Neural cell (in vitro differentiated cells): Measurements from ENCODE around the gene IL1RAPL2. TPM values are rescaled to one million over a fixed set of nuclear protein-coding genes. Genes with fewer than 3 reads are reported as not detected.

Experiments
- H2AFZ ChIP-seq: fragments of 200-600, 300-800 bp; sonication (generic), shearing (Covaris generic); 2 replicates; pipeline ENCODE4 v1.6.0; 2014; ENCODE audit warnings: low read depth, mild to moderate bottlenecking, antibody characterized with exemption, low read length, moderate library complexity
- H3F3A ChIP-seq: fragments of 200-600 bp; shearing (Covaris generic); 2 replicates; pipeline ENCODE4 v1.6.1; 2016; ENCODE audit warnings: mild to moderate bottlenecking, moderate library complexity, mixed read lengths, antibody characterized with exemption, low read length; ENCODE audit not compliant: insufficient read depth, poor library complexity, severe bottlenecking
- H3K27ac ChIP-seq: fragments of 200-600, 300-800 bp; sonication (generic), shearing (Covaris generic); 2 replicates; pipeline ENCODE4 v1.5.1; 2014; ENCODE audit warnings: mild to moderate bottlenecking, low read length, moderate library complexity
- H3K27me3 ChIP-seq: fragments of 300-800, 200-600 bp; sonication (generic), shearing (Covaris generic); 2 replicates; pipeline ENCODE4 v1.6.0; 2014; ENCODE audit warnings: mild to moderate bottlenecking, low read depth, low read length, moderate library complexity; ENCODE audit not compliant: insufficient read depth
- H3K36me3 ChIP-seq: fragments of 300-800, 200-600 bp; sonication (generic), shearing (Covaris generic); 2 replicates; pipeline ENCODE4 v1.5.1; 2014; ENCODE audit warnings: mild to moderate bottlenecking, antibody characterized with exemption, low read length, moderate library complexity; ENCODE audit not compliant: insufficient read depth
- H3K4me2 ChIP-seq: fragments of 300-800, 200-600 bp; sonication (generic), shearing (Covaris generic); 2 replicates; pipeline ENCODE4 v1.6.0; 2014; ENCODE audit warnings: mild to moderate bottlenecking, low read length
- H3K4me3 ChIP-seq: fragments of 300-800, 200-600 bp; sonication (generic), shearing (Covaris generic); 2 replicates; pipeline ENCODE4 v1.5.1; 2014; ENCODE audit warnings: mild to moderate bottlenecking, low read length, moderate library complexity
- H3K79me2 ChIP-seq: fragments of 200-600 bp; shearing (Covaris generic); replicated peaks from 2 replicates; pipeline ENCODE4 v1.6.0; 2014; ENCODE audit warnings: mild to moderate bottlenecking, low read length, moderate library complexity; ENCODE audit not compliant: insufficient read depth
- H3K9ac ChIP-seq: fragments of 300-800, 200-600 bp; sonication (generic), shearing (Covaris generic); 2 replicates; pipeline ENCODE4 v1.6.1; 2016; ENCODE audit warnings: mild to moderate bottlenecking, low read length, mixed read lengths
- H3K9me2 ChIP-seq: fragments of 200-600 bp; shearing (Covaris generic); 2 replicates; pipeline ENCODE4 v1.6.1; 2016; ENCODE audit warnings: mild to moderate bottlenecking, low read length, mixed read lengths; ENCODE audit not compliant: insufficient read depth
- H3K9me3 ChIP-seq: fragments of 200-600, 300-800 bp; sonication (generic), shearing (Covaris generic); 2 replicates; pipeline ENCODE4 v1.6.1; 2016; ENCODE audit warnings: mild to moderate bottlenecking, mixed run types, low read length, moderate library complexity, mixed read lengths
- H4K20me1 ChIP-seq: fragments of 200-600 bp; shearing (Covaris generic); 2 replicates; pipeline ENCODE4 v1.6.1; 2016; ENCODE audit warnings: mild to moderate bottlenecking, mixed run types; ENCODE audit not compliant: insufficient read depth
- EP300 ChIP-seq: fragments of 450-650 bp; conservative IDR thresholded peaks from 2 replicates; pipeline ENCODE4 v1.6.1; 2014; ENCODE audit warnings: antibody characterized with exemption, mild to moderate bottlenecking, moderate library complexity; ENCODE audit not compliant: poor library complexity, severe bottlenecking
- EZH2 ChIP-seq: fragments of 200-600, 300-800 bp; shearing (Covaris generic), sonication (generic); IDR thresholded peaks from 2 replicates; pipeline ENCODE4 v1.6.1; 2014; ENCODE audit warnings: antibody characterized with exemption, low read length, borderline replicate concordance, mild to moderate bottlenecking; ENCODE audit not compliant: insufficient read depth, poor library complexity, severe bottlenecking
- MXI1 ChIP-seq: fragments of 450-650 bp; conservative IDR thresholded peaks from 2 replicates; pipeline ENCODE4 v1.6.1; 2014; ENCODE audit warnings: antibody characterized with exemption, mild to moderate bottlenecking; ENCODE audit not compliant: poor library complexity, severe bottlenecking
- POLR2AphosphoS5 ChIP-seq: IDR thresholded peaks from 2 replicates; pipeline ENCODE4 v1.6.1; 2012
- RAD21 ChIP-seq: fragments of 450-650 bp; conservative IDR thresholded peaks from 2 replicates; pipeline ENCODE4 v1.6.1; 2014; ENCODE audit warnings: antibody characterized with exemption, mild to moderate bottlenecking, moderate library complexity
- SMC3 ChIP-seq: fragments of 450-650 bp; conservative IDR thresholded peaks from 2 replicates; pipeline ENCODE4 v1.6.1; 2014; ENCODE audit warnings: antibody characterized with exemption, mild to moderate bottlenecking, moderate library complexity; ENCODE audit not compliant: poor library complexity
- TAF1 ChIP-seq: IDR thresholded peaks from 2 replicates; pipeline ENCODE4 v1.6.1; 2012; ENCODE audit warnings: low read depth
- polyA plus RNA-seq: library from polyadenylated mRNA; depleted of rRNA; stranded (reverse); fragments of >200 nt; gene quantifications from 2 replicates; pipeline ENCODE4 v1.2.3, GENCODE V29; 2014
- TF ChIP-seq, protein P1 (sequence below): fragments of 450-650 bp; IDR thresholded peaks from 2 replicates; pipeline ENCODE4 v1.5.1; 2014; ENCODE audit warnings: antibody characterized with exemption, mild to moderate bottlenecking, moderate library complexity; ENCODE audit not compliant: poor library complexity, severe bottlenecking
- TF ChIP-seq, protein P2 (sequence below): IDR thresholded peaks from 2 replicates; pipeline ENCODE4 v1.6.1; 2012; ENCODE audit warnings: borderline replicate concordance

The IL1RAPL2 gene
- polyA plus RNA-seq, 1 donor from 2014 or later: not detected

GRCh38 chrX:105302246-105302645 lies 736.2 kb downstream of the IL1RAPL2 start:
- no peaks in the 10 kb centered on the region for H3K9me3 ChIP-seq
- H3K36me3 ChIP-seq: no peaks in the 10 kb centered on the region
- H3K27me3 ChIP-seq: no peaks in the 10 kb centered on the region
- no peaks in the 10 kb centered on the region for H3F3A ChIP-seq
- H3K27ac ChIP-seq: no peak overlapping the region
- TF ChIP-seq EP300: no peak
- TF ChIP-seq SMC3: no peak
- TF ChIP-seq MXI1: no peak
- TF ChIP-seq, protein P1, sequence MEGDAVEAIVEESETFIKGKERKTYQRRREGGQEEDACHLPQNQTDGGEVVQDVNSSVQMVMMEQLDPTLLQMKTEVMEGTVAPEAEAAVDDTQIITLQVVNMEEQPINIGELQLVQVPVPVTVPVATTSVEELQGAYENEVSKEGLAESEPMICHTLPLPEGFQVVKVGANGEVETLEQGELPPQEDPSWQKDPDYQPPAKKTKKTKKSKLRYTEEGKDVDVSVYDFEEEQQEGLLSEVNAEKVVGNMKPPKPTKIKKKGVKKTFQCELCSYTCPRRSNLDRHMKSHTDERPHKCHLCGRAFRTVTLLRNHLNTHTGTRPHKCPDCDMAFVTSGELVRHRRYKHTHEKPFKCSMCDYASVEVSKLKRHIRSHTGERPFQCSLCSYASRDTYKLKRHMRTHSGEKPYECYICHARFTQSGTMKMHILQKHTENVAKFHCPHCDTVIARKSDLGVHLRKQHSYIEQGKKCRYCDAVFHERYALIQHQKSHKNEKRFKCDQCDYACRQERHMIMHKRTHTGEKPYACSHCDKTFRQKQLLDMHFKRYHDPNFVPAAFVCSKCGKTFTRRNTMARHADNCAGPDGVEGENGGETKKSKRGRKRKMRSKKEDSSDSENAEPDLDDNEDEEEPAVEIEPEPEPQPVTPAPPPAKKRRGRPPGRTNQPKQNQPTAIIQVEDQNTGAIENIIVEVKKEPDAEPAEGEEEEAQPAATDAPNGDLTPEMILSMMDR: no peak
- no peak for TF ChIP-seq POLR2AphosphoS5
- no peak for TF ChIP-seq EZH2
- TF ChIP-seq, protein P2, sequence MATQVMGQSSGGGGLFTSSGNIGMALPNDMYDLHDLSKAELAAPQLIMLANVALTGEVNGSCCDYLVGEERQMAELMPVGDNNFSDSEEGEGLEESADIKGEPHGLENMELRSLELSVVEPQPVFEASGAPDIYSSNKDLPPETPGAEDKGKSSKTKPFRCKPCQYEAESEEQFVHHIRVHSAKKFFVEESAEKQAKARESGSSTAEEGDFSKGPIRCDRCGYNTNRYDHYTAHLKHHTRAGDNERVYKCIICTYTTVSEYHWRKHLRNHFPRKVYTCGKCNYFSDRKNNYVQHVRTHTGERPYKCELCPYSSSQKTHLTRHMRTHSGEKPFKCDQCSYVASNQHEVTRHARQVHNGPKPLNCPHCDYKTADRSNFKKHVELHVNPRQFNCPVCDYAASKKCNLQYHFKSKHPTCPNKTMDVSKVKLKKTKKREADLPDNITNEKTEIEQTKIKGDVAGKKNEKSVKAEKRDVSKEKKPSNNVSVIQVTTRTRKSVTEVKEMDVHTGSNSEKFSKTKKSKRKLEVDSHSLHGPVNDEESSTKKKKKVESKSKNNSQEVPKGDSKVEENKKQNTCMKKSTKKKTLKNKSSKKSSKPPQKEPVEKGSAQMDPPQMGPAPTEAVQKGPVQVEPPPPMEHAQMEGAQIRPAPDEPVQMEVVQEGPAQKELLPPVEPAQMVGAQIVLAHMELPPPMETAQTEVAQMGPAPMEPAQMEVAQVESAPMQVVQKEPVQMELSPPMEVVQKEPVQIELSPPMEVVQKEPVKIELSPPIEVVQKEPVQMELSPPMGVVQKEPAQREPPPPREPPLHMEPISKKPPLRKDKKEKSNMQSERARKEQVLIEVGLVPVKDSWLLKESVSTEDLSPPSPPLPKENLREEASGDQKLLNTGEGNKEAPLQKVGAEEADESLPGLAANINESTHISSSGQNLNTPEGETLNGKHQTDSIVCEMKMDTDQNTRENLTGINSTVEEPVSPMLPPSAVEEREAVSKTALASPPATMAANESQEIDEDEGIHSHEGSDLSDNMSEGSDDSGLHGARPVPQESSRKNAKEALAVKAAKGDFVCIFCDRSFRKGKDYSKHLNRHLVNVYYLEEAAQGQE: no peak
- no peak overlapping the region for H2AFZ ChIP-seq
- H3K9ac ChIP-seq: no peak overlapping the region
- no peak overlapping the region for H3K4me2 ChIP-seq
- H3K9me2 ChIP-seq: no peaks in the 10 kb centered on the region
- no peaks in the 10 kb centered on the region for H4K20me1 ChIP-seq
- H3K79me2 ChIP-seq: no peaks in the 10 kb centered on the region
- H3K4me3 ChIP-seq: no peak overlapping the region

DNA sequence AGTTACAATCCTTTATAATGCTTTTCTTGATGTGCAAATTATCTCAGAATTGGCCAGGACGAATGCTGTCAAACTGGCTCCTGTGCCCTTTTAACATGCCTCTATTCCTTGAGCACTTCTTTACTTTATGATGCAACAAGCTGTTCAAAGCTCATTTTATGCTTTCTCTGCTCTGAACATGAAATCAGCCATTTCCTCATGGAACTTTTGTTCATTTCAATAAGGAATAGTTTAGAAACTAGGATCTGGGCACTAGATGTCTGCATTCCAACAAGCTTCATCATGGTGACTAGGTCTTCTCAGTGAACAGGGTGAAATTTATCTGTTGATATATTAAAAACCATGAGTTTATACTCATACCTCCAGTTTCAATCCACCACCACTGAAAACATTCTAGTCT lies 741.8 kb downstream of the IL1RAPL2 start:
- Histone ChIP-seq H3K9me2 (no peaks in the 10 kb centered on the region), H3K4me3 (no peak overlapping the region), H3K4me2 (no peak overlapping the region), H2AFZ (no peak overlapping the region), H4K20me1 (no peaks in the 10 kb centered on the region), H3F3A (no peaks in the 10 kb centered on the region), H3K9me3 (no peaks in the 10 kb centered on the region), H3K79me2 (no peaks in the 10 kb centered on the region), H3K9ac (no peak overlapping the region), H3K27me3 (no peaks in the 10 kb centered on the region), H3K27ac (no peak overlapping the region), H3K36me3 (no peaks in the 10 kb centered on the region)
- TF ChIP-seq, protein P2: no peak
- TF ChIP-seq, protein P1: no peak
- TF ChIP-seq EZH2: no peak
- no peak for TF ChIP-seq SMC3
- TF ChIP-seq TAF1: no peak
- TF ChIP-seq RAD21: no peak
- no peak for TF ChIP-seq POLR2AphosphoS5
- no peak for TF ChIP-seq MXI1
